Measurements from ENCODE around the gene SYNE1. TPM values are rescaled to one million over a fixed set of nuclear protein-coding genes. Genes with fewer than 3 reads are reported as not detected.

Gene SYNE1
- total and polyA plus RNA-seq, 10 of the 15 experiments (the other 5 are each of a cell fraction or from before 2014, with no cell fraction given) = 2.3 to 28.7 (median 14.1) TPM

DNA sequence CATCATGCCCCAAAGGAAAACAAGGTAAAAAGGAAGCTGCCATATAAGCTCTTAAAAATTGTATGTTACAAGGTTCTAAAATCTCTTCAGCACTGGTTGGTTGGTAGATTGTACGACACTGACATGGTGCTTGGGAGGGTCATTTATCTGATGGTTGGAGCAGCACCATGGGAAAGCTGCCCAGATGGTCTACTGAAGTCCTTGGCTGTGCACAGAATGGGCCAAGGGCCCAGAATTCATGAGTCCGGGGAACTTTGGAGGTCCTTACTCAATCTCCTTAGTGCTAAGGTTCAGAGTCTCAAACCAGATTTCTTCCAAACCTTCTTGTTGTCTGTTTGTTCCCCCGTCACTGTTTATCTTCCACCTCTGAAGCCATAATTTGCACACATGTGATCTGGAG lies 515.3 kb downstream of the SYNE1 start:
- no peak for FAIRE-seq
- 77% methylated on average over 3 of the region's 3 CpGs for WGBS (ENCODE audit: insufficient coverage, insufficient replicate concordance, low lambda C conversion rate, missing lambda C conversion rate)
- DNase-seq (ENCODE audit: low read depth, low spot score) = no peak
- H3K27me3 ChIP-seq (replicated peaks in 1 of 2; ENCODE audit: control insufficient read depth in 2 of 2, insufficient read depth in 2 of 2, low read length in 1 of 2) = no peaks in the 10 kb centered on the region
- in situ Hi-C loops (cut with MboI) = loop anchor here (5.0 to 10.0 kb wide), 2 partner anchors 357 to 430 kb away; no protein-coding TSS in a partner anchor
- ChIA-PET CTCF (interaction anchor here (0.7 to 6.7 kb wide), 6 partner anchors 217 to 445 kb away, joined by 3 to 157 read pairs (median 6); no protein-coding TSS in a partner anchor), POLR2A (no interaction called here), RAD21 (ENCODE audit: unreplicated experiment) (interaction anchor here (1.1 kb wide), 1 partner anchor 431 kb away, joined by 6 read pairs; no protein-coding TSS in a partner anchor), SMC1A (ENCODE audit: uncharacterized antibody, unreplicated experiment) (interaction anchor here (0.8 to 8.3 kb wide), 6 partner anchors 305 to 445 kb away, joined by 3 to 131 read pairs (median 4); no protein-coding TSS in a partner anchor)
- H3K4me3 ChIP-seq = no peak overlapping the region
- no peaks in the 10 kb centered on the region for H3K79me2 ChIP-seq (ENCODE audit: control insufficient read depth, insufficient read depth, low read length)
- intact Hi-C loops (cut with micrococcal nuclease; ENCODE audit: unreplicated experiment) = loop anchor here (5.0 kb wide), 1 partner anchor 145 kb away; no protein-coding TSS in a partner anchor
- no peak overlapping the region for H3K4me2 ChIP-seq (ENCODE audit: control insufficient read depth, insufficient read depth)
- no peaks in the 10 kb centered on the region for H4K20me1 ChIP-seq (ENCODE audit: control insufficient read depth, insufficient read depth)
- no peak overlapping the region for H3K27ac ChIP-seq (ENCODE audit: control insufficient read depth, insufficient read depth)
- H2AFZ ChIP-seq (ENCODE audit: control insufficient read depth, low read depth, low read length) = no peak overlapping the region
- H3K36me3 ChIP-seq (ENCODE audit: control insufficient read depth in 2 of 2, insufficient read depth in 2 of 2, low read length in 1 of 2) = no peaks in the 10 kb centered on the region
- ATAC-seq = no peak
- H3K9me3 ChIP-seq (replicated peaks; ENCODE audit: control insufficient read depth, insufficient read depth, low read length) = no peaks in the 10 kb centered on the region
- TF ChIP-seq NRF1 (conservative IDR thresholded peaks at IDR 0.05; ENCODE audit: low read depth, low read length) (no peak), ZBED1 (IDR thresholded peaks at IDR 0.05; ENCODE audit: borderline replicate concordance) (no peak), SMARCA5 (IDR thresholded peaks at IDR 0.05) (no peak)
- TF ChIP-seq, protein P1, sequence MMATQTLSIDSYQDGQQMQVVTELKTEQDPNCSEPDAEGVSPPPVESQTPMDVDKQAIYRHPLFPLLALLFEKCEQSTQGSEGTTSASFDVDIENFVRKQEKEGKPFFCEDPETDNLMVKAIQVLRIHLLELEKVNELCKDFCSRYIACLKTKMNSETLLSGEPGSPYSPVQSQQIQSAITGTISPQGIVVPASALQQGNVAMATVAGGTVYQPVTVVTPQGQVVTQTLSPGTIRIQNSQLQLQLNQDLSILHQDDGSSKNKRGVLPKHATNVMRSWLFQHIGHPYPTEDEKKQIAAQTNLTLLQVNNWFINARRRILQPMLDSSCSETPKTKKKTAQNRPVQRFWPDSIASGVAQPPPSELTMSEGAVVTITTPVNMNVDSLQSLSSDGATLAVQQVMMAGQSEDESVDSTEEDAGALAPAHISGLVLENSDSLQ (IDR thresholded peaks at IDR 0.05) = no peak
- TF ChIP-seq, protein P2, sequence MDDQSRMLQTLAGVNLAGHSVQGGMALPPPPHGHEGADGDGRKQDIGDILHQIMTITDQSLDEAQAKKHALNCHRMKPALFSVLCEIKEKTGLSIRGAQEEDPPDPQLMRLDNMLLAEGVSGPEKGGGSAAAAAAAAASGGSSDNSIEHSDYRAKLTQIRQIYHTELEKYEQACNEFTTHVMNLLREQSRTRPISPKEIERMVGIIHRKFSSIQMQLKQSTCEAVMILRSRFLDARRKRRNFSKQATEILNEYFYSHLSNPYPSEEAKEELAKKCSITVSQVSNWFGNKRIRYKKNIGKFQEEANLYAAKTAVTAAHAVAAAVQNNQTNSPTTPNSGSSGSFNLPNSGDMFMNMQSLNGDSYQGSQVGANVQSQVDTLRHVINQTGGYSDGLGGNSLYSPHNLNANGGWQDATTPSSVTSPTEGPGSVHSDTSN (IDR thresholded peaks at IDR 0.05; ENCODE audit: insufficient replicate concordance, low read depth, low read length) = no peak
- H3K4me1 ChIP-seq (ENCODE audit: control insufficient read depth, insufficient read depth, low read length) = 0 out of 2 replicates have a peak, but pooled peaks cover 4% of the 10 kb centered on the region
- H3K9ac ChIP-seq (ENCODE audit: control insufficient read depth, insufficient read depth, low read length) = no peak overlapping the region
- no TSS peak for BruUV-seq (replicated peaks)
